ENCODE data around the gene PRRG4.

The PRRG4 gene

DNA sequence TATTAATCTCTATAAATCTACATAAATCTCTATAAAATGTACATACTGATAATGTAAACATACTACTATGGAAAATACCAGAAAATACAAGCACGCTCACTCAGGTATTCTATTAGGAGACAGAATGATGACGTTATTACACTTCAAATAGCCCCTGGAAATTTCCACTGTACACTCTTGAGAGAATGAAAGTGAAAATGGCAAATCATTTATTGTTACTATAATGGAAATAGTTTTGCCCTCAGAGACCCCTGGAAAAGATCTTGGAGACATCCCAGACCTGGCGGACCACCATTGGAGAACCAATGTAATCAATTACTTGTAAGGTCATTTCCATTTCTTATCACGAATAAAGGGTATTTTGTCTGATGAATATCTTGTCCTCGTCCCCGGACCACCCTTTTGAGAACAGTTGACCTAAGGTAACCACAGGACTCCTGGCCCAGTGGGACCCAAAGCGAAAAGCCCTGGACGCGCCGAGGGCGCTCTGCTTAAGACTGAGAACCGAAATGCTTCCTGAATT, 509 bp upstream of the PRRG4 start:
- in situ Hi-C loops (cut with MboI; ENCODE audit: low sequenced_read_pairs, unreplicated experiment), result no loop called here
- DNase-seq (ENCODE audit: low spot score), result peak; percentile 57
- TF ChIP-seq, protein P1, sequence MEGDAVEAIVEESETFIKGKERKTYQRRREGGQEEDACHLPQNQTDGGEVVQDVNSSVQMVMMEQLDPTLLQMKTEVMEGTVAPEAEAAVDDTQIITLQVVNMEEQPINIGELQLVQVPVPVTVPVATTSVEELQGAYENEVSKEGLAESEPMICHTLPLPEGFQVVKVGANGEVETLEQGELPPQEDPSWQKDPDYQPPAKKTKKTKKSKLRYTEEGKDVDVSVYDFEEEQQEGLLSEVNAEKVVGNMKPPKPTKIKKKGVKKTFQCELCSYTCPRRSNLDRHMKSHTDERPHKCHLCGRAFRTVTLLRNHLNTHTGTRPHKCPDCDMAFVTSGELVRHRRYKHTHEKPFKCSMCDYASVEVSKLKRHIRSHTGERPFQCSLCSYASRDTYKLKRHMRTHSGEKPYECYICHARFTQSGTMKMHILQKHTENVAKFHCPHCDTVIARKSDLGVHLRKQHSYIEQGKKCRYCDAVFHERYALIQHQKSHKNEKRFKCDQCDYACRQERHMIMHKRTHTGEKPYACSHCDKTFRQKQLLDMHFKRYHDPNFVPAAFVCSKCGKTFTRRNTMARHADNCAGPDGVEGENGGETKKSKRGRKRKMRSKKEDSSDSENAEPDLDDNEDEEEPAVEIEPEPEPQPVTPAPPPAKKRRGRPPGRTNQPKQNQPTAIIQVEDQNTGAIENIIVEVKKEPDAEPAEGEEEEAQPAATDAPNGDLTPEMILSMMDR (IDR thresholded peaks at IDR 0.05; ENCODE audit: borderline replicate concordance, control extremely low read depth, extremely low read depth, insufficient read depth, missing control alignments), result no peak

DNA sequence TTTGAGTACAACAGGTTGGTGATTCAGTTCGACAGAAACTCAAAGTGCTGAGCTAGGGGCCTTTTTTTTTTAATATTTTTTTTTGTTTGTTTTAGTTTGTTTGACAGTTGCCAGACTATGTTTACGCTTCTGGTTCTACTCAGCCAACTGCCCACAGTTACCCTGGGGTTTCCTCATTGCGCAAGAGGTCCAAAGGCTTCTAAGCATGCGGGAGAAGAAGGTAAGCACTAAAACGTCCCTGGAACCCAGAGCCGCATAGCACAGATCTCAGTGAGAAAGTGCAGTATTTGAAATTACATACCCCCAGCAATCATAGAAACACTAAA, 649 bp downstream of the PRRG4 start:
- in situ Hi-C loops (cut with MboI; ENCODE audit: low sequenced_read_pairs, unreplicated experiment), result no loop called here

DNA sequence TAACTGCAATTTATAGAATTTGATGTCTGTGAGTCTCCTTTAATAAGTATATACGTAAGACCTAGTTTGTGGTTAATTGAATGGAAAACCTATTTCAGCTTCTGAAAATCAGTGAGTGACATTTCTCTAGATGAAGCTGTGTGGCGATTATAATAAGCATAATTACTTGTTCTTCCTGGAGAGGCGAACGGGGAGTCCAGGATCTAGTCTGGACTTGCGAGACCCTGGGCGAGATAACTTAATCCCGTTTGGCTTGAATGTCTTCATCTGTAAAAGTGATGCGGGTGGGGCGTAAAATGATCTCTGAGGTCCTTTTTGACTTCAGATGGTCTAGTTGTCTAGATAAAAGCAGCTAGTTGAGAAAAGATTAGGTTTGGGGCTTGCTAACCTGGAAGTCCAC, 1.1 kb downstream of the PRRG4 start:
- in situ Hi-C loops (cut with MboI; ENCODE audit: low sequenced_read_pairs, unreplicated experiment), result no loop called here

More for the DNA sequence above, 649 bp downstream of the PRRG4 start:
- no peak for DNase-seq (ENCODE audit: low spot score)
- TF ChIP-seq, protein P1 (IDR thresholded peaks at IDR 0.05; ENCODE audit: borderline replicate concordance, control extremely low read depth, extremely low read depth, insufficient read depth, missing control alignments), result no peak

DNA sequence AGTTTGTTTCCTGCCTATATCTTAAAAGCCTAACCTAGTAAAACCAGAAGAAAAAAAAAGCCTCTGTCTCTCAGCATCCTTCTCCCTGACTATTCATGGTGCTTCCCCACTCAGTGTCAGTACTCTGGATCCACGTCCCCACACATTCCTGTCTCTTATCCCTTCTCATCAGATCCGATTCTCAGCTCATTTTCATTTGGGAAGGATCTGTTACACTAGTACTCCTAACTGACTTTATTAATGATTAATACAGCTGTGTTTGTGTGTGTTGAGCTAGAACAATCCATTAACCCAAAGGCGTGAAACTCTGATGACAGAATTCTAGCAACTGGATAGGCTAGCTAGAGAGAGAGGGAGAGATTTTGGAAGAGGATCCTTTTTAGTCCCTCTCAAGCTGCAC, 1.5 kb downstream of the PRRG4 start:
- DNase-seq (ENCODE audit: low spot score), result no peak
- TF ChIP-seq, protein P1 (IDR thresholded peaks at IDR 0.05; ENCODE audit: borderline replicate concordance, control extremely low read depth, extremely low read depth, insufficient read depth, missing control alignments), result no peak
- in situ Hi-C loops (cut with MboI; ENCODE audit: low sequenced_read_pairs, unreplicated experiment), result no loop called here

More for the DNA sequence above, 1.1 kb downstream of the PRRG4 start:
- no peak for DNase-seq (ENCODE audit: low spot score)
- TF ChIP-seq, protein P1 (IDR thresholded peaks at IDR 0.05; ENCODE audit: borderline replicate concordance, control extremely low read depth, extremely low read depth, insufficient read depth, missing control alignments), result no peak

DNA sequence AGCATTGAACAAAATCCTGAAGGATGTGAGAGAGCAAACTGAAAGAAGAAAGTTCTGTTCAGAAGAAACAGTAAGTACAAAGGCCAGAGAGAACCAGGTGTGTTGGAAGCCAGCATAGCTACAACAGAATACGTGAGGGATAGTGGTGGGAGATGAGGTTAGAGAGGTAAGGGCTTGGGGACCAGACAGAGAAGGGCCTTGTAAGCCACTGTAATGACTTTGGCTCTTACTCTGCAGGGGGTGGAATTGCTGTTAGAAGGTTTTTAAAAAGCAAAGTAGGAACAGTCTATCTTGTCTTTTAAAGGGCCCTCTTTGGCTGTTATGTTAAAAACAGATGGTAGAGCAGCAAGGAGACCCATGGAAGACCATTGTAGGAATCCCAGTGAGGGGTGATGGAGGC, 4.2 kb downstream of the PRRG4 start:
- DNase-seq (ENCODE audit: low spot score), result no peak
- in situ Hi-C loops (cut with MboI; ENCODE audit: low sequenced_read_pairs, unreplicated experiment), result no loop called here
- TF ChIP-seq, protein P1 (IDR thresholded peaks at IDR 0.05; ENCODE audit: borderline replicate concordance, control extremely low read depth, extremely low read depth, insufficient read depth, missing control alignments), result no peak

DNA sequence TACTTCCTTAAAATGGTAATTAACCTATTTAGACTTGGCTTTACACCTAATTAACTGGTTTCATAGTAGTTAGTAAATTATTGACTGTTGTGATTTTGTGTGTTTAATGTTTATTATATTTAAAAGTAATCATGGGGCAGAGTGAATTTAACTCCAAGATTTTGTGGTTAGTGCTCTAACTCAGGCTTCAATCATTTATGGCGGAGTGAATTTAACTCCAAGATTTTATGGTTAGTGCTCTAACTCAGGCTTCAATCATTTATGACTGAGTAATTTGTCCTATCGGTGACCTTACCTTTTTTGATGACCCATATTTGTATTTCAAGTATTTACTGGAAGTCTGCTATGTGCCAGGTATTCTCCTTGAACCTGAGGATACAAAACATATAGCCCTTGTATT, 7.2 kb downstream of the PRRG4 start:
- in situ Hi-C loops (cut with MboI; ENCODE audit: low sequenced_read_pairs, unreplicated experiment), result no loop called here
- TF ChIP-seq, protein P1 (IDR thresholded peaks at IDR 0.05; ENCODE audit: borderline replicate concordance, control extremely low read depth, extremely low read depth, insufficient read depth, missing control alignments), result no peak
- DNase-seq (ENCODE audit: low spot score), result no peak

Measured in GM13976 (cell line).